ENCODE data around the gene ESYT2.
"Not testable (repeated sequence)": the region's sequence is repeated elsewhere in the genome, so short reads cannot be mapped to it uniquely, and the experiment has no call there.

ESYT2 gene

GRCh38 chr7:158707610-158708009 is 121.7 kb downstream of the ESYT2 start:
- no peak for TF ChIP-seq Cebpa-rat (IDR thresholded peaks at IDR 0.05)
- H3K36me3 ChIP-seq: peaks cover 18% of the 10 kb centered on the region

GRCh38 chr7:158706710-158707590 is 122.4 kb downstream of the ESYT2 start:
- Histone ChIP-seq H3K4me3 (no peak overlapping the region), H3K4me1 (peaks cover 44% of the 10 kb centered on the region), H3K36me3 (peaks cover 25% of the 10 kb centered on the region), H3K27ac (no peak overlapping the region), H3K27me3 (no peaks in the 10 kb centered on the region), H3K4me2 (no peak overlapping the region), H4K20me1 (no peaks in the 10 kb centered on the region), H3K9ac (no peak overlapping the region), H3K9me3 (peaks cover 37% of the 10 kb centered on the region)
- TF ChIP-seq Cebpa-rat (IDR thresholded peaks at IDR 0.05): no peak

More at GRCh38 chr7:158707610-158708009, 121.7 kb downstream of the ESYT2 start:
- Histone ChIP-seq H3K27me3 (no peaks in the 10 kb centered on the region), H3K4me2 (no peak overlapping the region), H3K4me1 (peaks cover 44% of the 10 kb centered on the region), H4K20me1 (no peaks in the 10 kb centered on the region), H3K9ac (no peak overlapping the region), H3K4me3 (no peak overlapping the region), H3K9me3 (peaks cover 37% of the 10 kb centered on the region), H3K27ac (no peak overlapping the region)

DNA sequence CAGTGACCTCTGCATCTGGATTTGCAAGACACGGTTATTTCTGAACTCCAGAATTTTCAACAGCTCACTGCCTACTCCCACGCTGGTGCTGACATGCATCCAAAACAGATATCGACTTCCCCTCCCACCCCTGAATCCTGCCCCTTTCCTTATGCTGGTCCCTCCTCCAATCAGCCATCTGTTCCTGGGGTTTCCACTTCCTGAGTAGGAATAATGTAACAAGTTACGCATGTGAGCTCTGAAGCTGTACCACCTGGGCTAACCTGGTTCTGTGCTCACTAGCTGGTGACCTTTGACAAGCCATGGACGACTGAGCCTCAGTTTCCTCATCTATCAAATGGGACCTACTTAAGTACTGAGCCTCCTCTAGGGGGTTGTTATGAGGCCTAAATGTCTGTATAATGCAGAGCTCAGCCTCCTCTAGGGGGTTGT is 123.0 kb downstream of the ESYT2 start:
- H3K4me3 ChIP-seq: no peak overlapping the region
- H3K36me3 ChIP-seq: peaks cover 30% of the 10 kb centered on the region
- no peak overlapping the region for H3K9ac ChIP-seq
- H3K4me2 ChIP-seq: peak overlapping the region; percentile 98; the same call in 1 of the 2 replicates
- no peak for TF ChIP-seq Cebpa-rat (IDR thresholded peaks at IDR 0.05)
- no peaks in the 10 kb centered on the region for H4K20me1 ChIP-seq
- H3K4me1 ChIP-seq: peaks cover 43% of the 10 kb centered on the region
- peaks cover 37% of the 10 kb centered on the region for H3K9me3 ChIP-seq
- no peak overlapping the region for H3K27ac ChIP-seq
- no peaks in the 10 kb centered on the region for H3K27me3 ChIP-seq

GRCh38 chr7:158705234-158705850 is 124.0 kb downstream of the ESYT2 start:
- no peak for TF ChIP-seq Cebpa-rat (IDR thresholded peaks at IDR 0.05)
- 0 out of 2 replicates have a peak, but pooled peaks cover 5% of the 10 kb centered on the region for H4K20me1 ChIP-seq
- peak overlapping the region; percentile 98 for H3K9ac ChIP-seq
- H3K4me3 ChIP-seq: peak overlapping the region; percentile 99
- peak overlapping the region; percentile 97 for H3K27ac ChIP-seq
- no peaks in the 10 kb centered on the region for H3K27me3 ChIP-seq
- H3K36me3 ChIP-seq: peaks cover 38% of the 10 kb centered on the region
- peaks cover 43% of the 10 kb centered on the region for H3K4me1 ChIP-seq
- peak overlapping the region; percentile 98 for H3K4me2 ChIP-seq
- peaks cover 36% of the 10 kb centered on the region for H3K9me3 ChIP-seq

- peak within 1 kb of the TSS; percentile 97 for H3K27ac ChIP-seq
- peaks cover 43% of the 10 kb centered on the region for H3K4me1 ChIP-seq
- TF ChIP-seq Cebpa-rat (IDR thresholded peaks at IDR 0.05): no peak
- peak within 1 kb of the TSS; percentile 99 for H3K4me3 ChIP-seq
- peaks cover 44% of the 10 kb centered on the region for H3K36me3 ChIP-seq
- 0 out of 2 replicates have a peak, but pooled peaks cover 5% of the 10 kb centered on the region for H4K20me1 ChIP-seq
- H3K27me3 ChIP-seq: no peaks in the 10 kb centered on the region
- H3K9me3 ChIP-seq: peaks cover 29% of the 10 kb centered on the region
- peak within 1 kb of the TSS; percentile 98 for H3K4me2 ChIP-seq
- H3K9ac ChIP-seq: peak within 1 kb of the TSS; percentile 98
Observed at GRCh38 chr7:158704524-158705233, 124.6 kb downstream of the ESYT2 start, which contains the start of gene NCAPG2. Gene NCAPG2, minus strand, starts transcription at chr7:158704804. Its CDS starts 2,905 bp downstream, at chr7:158701899.

GRCh38 chr7:158703679-158704523 is 125.4 kb downstream of the ESYT2 start:
- H3K4me2 ChIP-seq: peak overlapping the region; percentile 94
- peaks cover 22% of the 10 kb centered on the region for H3K9me3 ChIP-seq
- H3K27me3 ChIP-seq, H4K20me1 ChIP-seq: not testable (repeated sequence)
- peak overlapping the region; percentile 97 for H3K27ac ChIP-seq
- H3K4me3 ChIP-seq: peak overlapping the region; percentile 99
- peaks cover 52% of the 10 kb centered on the region for H3K36me3 ChIP-seq
- H3K9ac ChIP-seq: peak overlapping the region; percentile 98
- peaks cover 43% of the 10 kb centered on the region for H3K4me1 ChIP-seq

GRCh38 chr7:158702944-158703343 is 126.4 kb downstream of the ESYT2 start:
- Histone ChIP-seq H3K4me1 (peaks cover 43% of the 10 kb centered on the region), H3K27me3 (no peaks in the 10 kb centered on the region), H3K4me2 (peak overlapping the region; percentile 94), H4K20me1 (peaks cover 14% of the 10 kb centered on the region), H3K9me3 (peaks cover 16% of the 10 kb centered on the region), H3K27ac (no peak overlapping the region), H3K9ac (peak overlapping the region; percentile 98; the same call in 1 of the 2 replicates), H3K36me3 (peaks cover 60% of the 10 kb centered on the region), H3K4me3 (no peak overlapping the region)
- no peak for TF ChIP-seq Cebpa-rat (IDR thresholded peaks at IDR 0.05)

- Histone ChIP-seq H3K9me3 (peaks cover 8% of the 10 kb centered on the region), H4K20me1 (peaks cover 14% of the 10 kb centered on the region), H3K4me1 (peaks cover 43% of the 10 kb centered on the region), H3K4me3 (no peak overlapping the region), H3K9ac (no peak overlapping the region), H3K27ac (no peak overlapping the region), H3K27me3 (no peaks in the 10 kb centered on the region), H3K4me2 (peak overlapping the region; percentile 94; the same call in 1 of the 2 replicates), H3K36me3 (peaks cover 60% of the 10 kb centered on the region)
- no peak for TF ChIP-seq Cebpa-rat (IDR thresholded peaks at IDR 0.05)
Observed at GRCh38 chr7:158702196-158702595, 127.1 kb downstream of the ESYT2 start.

- Histone ChIP-seq H3K4me1 (peaks cover 45% of the 10 kb centered on the region), H3K9me3 (no peaks in the 10 kb centered on the region), H3K27ac (no peak overlapping the region), H3K27me3 (no peaks in the 10 kb centered on the region), H3K4me2 (no peak overlapping the region), H3K36me3 (peaks cover 68% of the 10 kb centered on the region), H3K9ac (no peak overlapping the region), H3K4me3 (no peak overlapping the region), H4K20me1 (peaks cover 24% of the 10 kb centered on the region)
- no peak for TF ChIP-seq Cebpa-rat (IDR thresholded peaks at IDR 0.05)
Observed at GRCh38 chr7:158700008-158700407, 129.3 kb downstream of the ESYT2 start.

Measured in BLaER1 (cell line).